ENCODE data around the gene ASPA.

DNA sequence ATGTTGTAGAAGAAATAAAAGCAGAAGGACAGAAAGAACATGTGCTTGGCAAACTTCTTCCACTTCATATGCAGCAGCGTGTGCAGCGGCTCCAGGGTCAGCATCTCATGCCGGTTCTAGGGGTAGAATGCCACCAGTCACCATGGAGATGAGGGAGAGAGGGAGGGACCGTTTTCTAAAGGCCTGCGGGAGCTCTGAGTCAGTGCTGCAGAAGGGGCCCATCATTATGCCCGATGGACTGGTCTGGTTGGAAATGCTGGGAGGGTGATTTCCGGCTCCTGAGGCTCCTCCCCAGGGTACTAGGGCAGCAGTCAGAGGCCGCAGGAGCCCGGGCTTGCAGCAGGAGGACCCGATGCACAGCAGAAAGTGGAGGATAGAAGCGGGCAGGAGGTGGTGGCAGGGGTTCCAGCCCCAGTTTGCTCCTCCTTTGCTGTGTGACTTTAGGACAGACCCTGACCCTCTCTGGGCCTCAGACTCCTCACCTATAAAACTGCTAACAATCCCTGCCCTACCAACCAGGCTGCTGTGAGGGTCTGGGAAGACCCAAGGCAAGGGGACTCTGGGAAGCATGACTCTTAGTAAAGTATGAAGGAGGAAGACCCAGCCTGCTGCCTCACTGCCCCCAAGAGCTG lies 53.2 kb downstream of the ASPA start:
- TF ChIP-seq, protein P1, sequence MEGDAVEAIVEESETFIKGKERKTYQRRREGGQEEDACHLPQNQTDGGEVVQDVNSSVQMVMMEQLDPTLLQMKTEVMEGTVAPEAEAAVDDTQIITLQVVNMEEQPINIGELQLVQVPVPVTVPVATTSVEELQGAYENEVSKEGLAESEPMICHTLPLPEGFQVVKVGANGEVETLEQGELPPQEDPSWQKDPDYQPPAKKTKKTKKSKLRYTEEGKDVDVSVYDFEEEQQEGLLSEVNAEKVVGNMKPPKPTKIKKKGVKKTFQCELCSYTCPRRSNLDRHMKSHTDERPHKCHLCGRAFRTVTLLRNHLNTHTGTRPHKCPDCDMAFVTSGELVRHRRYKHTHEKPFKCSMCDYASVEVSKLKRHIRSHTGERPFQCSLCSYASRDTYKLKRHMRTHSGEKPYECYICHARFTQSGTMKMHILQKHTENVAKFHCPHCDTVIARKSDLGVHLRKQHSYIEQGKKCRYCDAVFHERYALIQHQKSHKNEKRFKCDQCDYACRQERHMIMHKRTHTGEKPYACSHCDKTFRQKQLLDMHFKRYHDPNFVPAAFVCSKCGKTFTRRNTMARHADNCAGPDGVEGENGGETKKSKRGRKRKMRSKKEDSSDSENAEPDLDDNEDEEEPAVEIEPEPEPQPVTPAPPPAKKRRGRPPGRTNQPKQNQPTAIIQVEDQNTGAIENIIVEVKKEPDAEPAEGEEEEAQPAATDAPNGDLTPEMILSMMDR (IDR thresholded peaks at IDR 0.05; ENCODE audit: low read length), result no peak
- no peak for TF ChIP-seq EZH2phosphoT487 (IDR thresholded peaks at IDR 0.05; ENCODE audit: low read length)
